B cell (primary cell): ENCODE results near the gene COPS4.

Source experiments
- CTCF ChIP-seq: fragments of 200-600 bp; IDR thresholded peaks from one replicate; pipeline ENCODE4 v1.8.0; 2022; ENCODE audit warnings: antibody characterized with exemption, mild to moderate bottlenecking
- EZH2 ChIP-seq: IDR thresholded peaks from 2 replicates; pipeline ENCODE4 v1.6.1; 2012; ENCODE audit warnings: borderline replicate concordance, low read depth, mild to moderate bottlenecking, moderate library complexity, low read length; ENCODE audit not compliant: insufficient read depth, poor library complexity, severe bottlenecking

DNA sequence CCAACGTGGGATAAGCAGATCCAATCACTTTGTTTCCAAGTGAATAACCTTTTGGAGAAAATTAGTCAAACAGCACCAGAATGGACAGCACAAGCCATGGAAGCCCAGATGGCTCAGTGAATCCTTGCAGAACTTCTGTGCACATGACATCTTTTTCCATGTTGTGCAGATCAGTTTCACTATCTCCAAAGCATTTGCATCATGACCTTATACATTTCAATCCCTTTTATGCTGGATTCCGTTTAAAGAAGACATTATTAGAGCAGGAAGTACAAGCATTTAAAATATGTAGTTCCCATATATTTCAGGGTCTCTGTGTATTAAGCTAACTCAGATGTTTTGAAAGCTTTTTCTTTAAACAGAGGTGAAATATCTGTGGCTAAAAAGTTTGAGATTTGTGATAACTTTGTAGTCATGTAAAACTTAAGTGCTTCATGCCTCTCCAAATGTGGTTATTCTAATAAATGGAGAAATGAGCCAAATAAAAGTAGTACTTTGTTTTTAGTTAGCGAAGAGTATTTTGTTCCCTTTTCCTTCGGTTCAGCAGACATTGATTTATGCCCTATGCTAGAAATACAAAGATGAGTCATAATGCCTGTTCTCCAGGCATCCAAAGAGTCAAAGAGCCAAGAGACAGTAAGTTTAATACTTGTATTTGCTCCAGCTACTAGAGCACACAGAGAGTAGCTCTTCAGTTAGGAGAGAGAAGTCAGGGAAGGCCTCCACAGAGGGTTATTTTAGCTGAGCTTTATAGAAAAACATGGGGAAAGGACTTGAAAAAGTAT lies 40.5 kb downstream of the COPS4 start:
- no peak for TF ChIP-seq CTCF
- TF ChIP-seq EZH2 = no peak
